GM19035 (cell line): ENCODE data around the gene ALG3.

Experiments
- ATAC-seq: cut with Tn5 transposase; IDR thresholded peaks from one replicate; pipeline ENCODE4 v1.9.1; 2021; ENCODE audit not compliant: unreplicated experiment

ALG3 gene

GRCh38 chr3:184236033-184236410 is 12.7 kb downstream of the ALG3 start:
- ATAC-seq: no peak

GRCh38 chr3:184235381-184236032 is 13.3 kb downstream of the ALG3 start:
- no peak for ATAC-seq

- ATAC-seq: no peak
Measured at GRCh38 chr3:184234671-184235380, 13.9 kb downstream of the ALG3 start.

- no peak for ATAC-seq
Measured at GRCh38 chr3:184234224-184234623, 14.5 kb downstream of the ALG3 start.

- ATAC-seq: no peak
Measured at GRCh38 chr3:184233127-184233843, 15.5 kb downstream of the ALG3 start.

- no peak for ATAC-seq
Measured at GRCh38 chr3:184231671-184232070, 17.1 kb downstream of the ALG3 start.

- no peak for ATAC-seq
Measured at GRCh38 chr3:184230603-184231528, 17.9 kb downstream of the ALG3 start.

- ATAC-seq: no peak
Measured at GRCh38 chr3:184230081-184230602, 18.6 kb downstream of the ALG3 start.

- ATAC-seq: peak; percentile 73
Measured at GRCh38 chr3:184229394-184230080, 19.2 kb downstream of the ALG3 start, which contains the start of gene VWA5B2. Gene VWA5B2 (plus strand): TSS chr3:184229585. CDS start chr3:184230529, 944 bp downstream.

- ATAC-seq: no peak
Measured at GRCh38 chr3:184228376-184229137, 20.2 kb downstream of the ALG3 start.

- no peak for ATAC-seq
Measured at GRCh38 chr3:184227481-184227935, 21.3 kb downstream of the ALG3 start.

GRCh38 chr3:184223946-184224345 is 24.8 kb downstream of the ALG3 start:
- no peak for ATAC-seq

GRCh38 chr3:184222521-184222920 is 26.2 kb downstream of the ALG3 start:
- ATAC-seq: no peak

GRCh38 chr3:184218814-184219213 is 29.9 kb downstream of the ALG3 start:
- no peak for ATAC-seq

- ATAC-seq: no peak
Measured at GRCh38 chr3:184211718-184212117, 37.0 kb downstream of the ALG3 start.

GRCh38 chr3:184211297-184211696 is 37.5 kb downstream of the ALG3 start:
- ATAC-seq: no peak

- no peak for ATAC-seq
Measured at GRCh38 chr3:184209146-184209923, 39.4 kb downstream of the ALG3 start.

- ATAC-seq: no peak
Measured at GRCh38 chr3:184203526-184203925, 45.2 kb downstream of the ALG3 start.
